GM19395 (cell line): ENCODE results near the gene JAKMIP3.

Experiments
- ATAC-seq: cut with Tn5 transposase; IDR thresholded peaks from one replicate; pipeline ENCODE4 v1.9.1; 2021; ENCODE audit warnings: mild to moderate bottlenecking, moderate library complexity; ENCODE audit not compliant: unreplicated experiment

JAKMIP3 gene

GRCh38 chr10:132109341-132110110 lies 43.8 kb downstream of the JAKMIP3 start:
- no peak for ATAC-seq

DNA sequence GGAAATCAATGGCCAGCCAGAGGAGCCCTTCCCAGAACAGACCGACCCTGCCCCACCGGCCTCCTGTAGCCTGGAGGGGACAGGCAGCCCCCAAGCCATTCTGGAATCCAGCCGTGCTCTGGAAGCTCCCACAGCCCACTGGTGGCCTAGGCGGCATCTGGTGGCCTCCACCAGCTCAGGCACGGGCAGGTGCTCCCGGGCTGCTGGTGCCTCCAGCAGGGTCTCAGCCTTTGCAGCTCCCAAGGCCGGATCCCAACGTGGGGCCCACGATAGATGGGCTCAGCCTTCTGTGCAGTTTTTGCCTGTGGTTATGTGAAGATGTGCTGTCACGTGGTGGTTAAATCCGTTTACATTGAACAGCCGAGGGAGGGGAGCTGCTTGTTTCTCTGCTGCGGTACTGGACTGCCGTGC lies 44.4 kb downstream of the JAKMIP3 start:
- no peak for ATAC-seq

DNA sequence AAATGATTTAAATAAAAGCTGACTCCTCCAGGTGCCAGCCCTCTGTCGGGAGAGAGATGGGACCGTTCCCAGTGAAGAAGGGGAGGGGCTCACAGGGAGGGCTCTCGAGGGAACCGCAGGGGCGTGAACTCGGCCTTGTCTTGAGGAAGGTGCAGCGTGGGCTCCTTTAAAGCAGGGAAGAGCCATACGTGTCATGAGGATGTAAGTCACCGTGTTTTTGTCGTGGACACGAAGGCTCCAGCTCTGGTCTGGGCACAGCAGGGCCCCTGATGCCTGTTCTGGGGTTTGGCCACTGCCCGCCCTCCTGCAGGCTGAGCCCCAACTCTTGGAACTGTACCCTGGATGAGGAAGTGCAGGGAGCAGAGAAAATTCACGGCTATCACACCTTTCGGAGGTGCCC lies 45.0 kb downstream of the JAKMIP3 start:
- no peak for ATAC-seq

GRCh38 chr10:132111121-132111731 lies 45.5 kb downstream of the JAKMIP3 start:
- ATAC-seq: no peak

DNA sequence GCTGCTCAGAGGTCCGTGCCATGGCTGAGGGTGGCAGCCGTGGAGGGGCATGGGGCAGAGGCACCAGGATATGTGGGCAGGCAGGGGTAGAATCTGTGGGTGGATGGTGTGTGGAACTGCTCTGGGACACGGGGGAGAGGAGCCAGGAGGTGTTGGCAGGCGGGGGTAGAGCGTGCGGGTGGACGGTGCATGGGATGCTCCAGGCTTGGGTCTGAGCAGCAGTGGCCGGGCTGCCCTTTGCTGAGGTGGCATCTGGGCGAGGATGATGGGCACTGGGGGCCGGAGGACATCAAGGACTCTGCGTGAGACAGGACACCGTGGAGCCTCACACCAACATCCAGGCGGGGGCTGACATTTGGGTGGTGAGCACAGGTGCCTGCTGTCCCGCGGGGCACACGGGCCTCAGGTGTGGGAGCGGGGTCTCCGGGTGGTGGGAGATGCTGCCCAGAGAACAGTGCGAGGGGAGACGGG lies 46.2 kb downstream of the JAKMIP3 start:
- no peak for ATAC-seq

DNA sequence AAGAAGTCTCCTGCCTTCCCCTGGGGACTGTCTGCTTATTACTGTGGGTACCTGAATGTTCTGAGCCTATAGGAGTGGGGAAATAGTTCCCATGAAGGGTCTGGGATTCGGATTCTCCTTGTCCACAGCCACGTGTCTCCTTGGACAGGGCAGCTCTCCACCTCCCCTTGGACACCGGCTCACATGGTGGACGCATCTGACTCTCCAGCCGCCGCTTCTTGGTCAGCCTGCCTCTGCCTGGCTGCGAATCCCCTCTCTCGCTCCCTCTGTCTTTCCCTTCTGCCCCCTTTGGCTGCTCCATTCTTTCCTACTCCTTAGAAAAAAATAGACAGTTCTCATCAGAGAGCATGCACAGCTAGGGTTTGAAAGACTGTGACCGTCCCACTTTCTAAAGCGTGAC lies 46.9 kb downstream of the JAKMIP3 start:
- ATAC-seq: no peak

DNA sequence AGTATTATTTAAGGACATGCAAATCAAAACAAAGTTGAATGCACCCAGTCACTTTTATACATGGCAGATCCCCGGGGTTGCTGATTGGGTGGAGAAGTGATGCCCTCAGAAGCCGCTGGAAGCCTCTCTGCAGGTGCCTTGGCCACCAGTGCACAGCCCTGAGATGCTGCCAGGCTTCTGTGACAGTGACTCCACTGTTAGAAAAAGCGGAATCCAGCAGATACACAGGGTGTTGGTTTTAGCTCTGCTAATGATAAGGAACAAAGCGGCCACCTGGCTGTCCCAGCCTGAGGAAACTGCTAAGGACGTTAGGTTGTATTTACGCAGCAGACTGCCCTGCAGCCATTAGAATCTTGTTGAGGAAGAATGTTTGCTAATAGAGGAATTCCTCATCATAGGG lies 47.5 kb downstream of the JAKMIP3 start:
- ATAC-seq: no peak

- ATAC-seq: no peak
These were observed 48.1 kb downstream of the JAKMIP3 start for GRCh38 chr10:132113766-132114365.

DNA sequence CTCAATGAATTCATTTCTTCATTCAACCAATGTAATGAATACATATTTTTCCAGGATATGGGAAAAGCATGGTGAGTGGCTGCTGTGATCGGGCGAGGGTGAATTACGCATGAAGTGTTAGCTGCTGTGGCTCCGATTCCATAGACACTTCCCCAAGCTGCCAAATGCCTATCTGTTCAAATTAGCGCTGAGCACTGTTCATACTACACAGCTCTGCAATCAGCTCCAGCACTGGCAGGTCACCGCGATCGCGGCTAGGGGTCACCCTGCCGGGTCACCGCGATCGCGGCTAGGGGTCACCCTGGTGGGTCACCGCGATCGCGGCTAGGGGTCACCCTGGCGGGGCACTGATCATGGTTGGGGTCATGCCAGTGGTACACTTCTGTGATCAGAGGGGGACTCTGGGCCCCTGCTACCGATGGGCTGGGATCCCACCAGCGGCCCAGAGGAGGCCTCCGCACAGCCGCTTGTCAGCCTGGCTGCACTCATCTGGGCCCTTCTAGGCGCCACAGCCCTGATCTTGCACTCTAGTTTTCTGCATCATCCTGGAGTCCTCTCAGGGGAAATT lies 49.3 kb downstream of the JAKMIP3 start:
- no peak for ATAC-seq
